ENCODE measurements around the gene TRPT1.

TRPT1 gene

GRCh38 chr11:64244107-64244506, 18.1 kb upstream of the TRPT1 start:
- DNase-seq = no peak

GRCh38 chr11:64243236-64243854, 17.4 kb upstream of the TRPT1 start:
- no peak for DNase-seq

GRCh38 chr11:64241491-64242374, 15.7 kb upstream of the TRPT1 start:
- DNase-seq = peak; percentile 97

- no peak for DNase-seq
Measured at GRCh38 chr11:64241241-64241490, 15.2 kb upstream of the TRPT1 start.

GRCh38 chr11:64240435-64241240, 14.7 kb upstream of the TRPT1 start, which contains the start of gene FKBP2:
FKBP2 (plus strand) TSS chr11:64241095; CDS start chr11:64242388, 1,293 bp downstream.
- DNase-seq = peak; percentile 95

GRCh38 chr11:64239662-64240434, 13.9 kb upstream of the TRPT1 start:
- no peak for DNase-seq

GRCh38 chr11:64238999-64239398, 13.0 kb upstream of the TRPT1 start:
- DNase-seq = no peak

- DNase-seq = no peak
Measured at GRCh38 chr11:64238076-64238475, 12.1 kb upstream of the TRPT1 start.

- DNase-seq = no peak
Measured at GRCh38 chr11:64237484-64237951, 11.5 kb upstream of the TRPT1 start.

GRCh38 chr11:64235437-64236161, 9.6 kb upstream of the TRPT1 start:
- no peak for DNase-seq

- DNase-seq = peak; percentile 57
Measured at GRCh38 chr11:64234647-64235379, 8.8 kb upstream of the TRPT1 start.

- DNase-seq = peak; percentile 70
Measured at GRCh38 chr11:64233913-64234586, 8.1 kb upstream of the TRPT1 start, which contains the start of gene VEGFB. VEGFB (plus strand) TSS chr11:64234584; CDS start chr11:64234834, 250 bp downstream.

GRCh38 chr11:64232967-64233315, 7.0 kb upstream of the TRPT1 start:
- DNase-seq = no peak

- DNase-seq = no peak
Measured at GRCh38 chr11:64232182-64232966, 6.4 kb upstream of the TRPT1 start.

GRCh38 chr11:64231546-64231945, 5.6 kb upstream of the TRPT1 start:
- DNase-seq = no peak

GRCh38 chr11:64230985-64231365, 5.0 kb upstream of the TRPT1 start:
- no peak for DNase-seq

GRCh38 chr11:64230171-64230984, 4.4 kb upstream of the TRPT1 start, which contains the start of gene DNAJC4:
DNAJC4 (plus strand) TSS chr11:64230548; CDS start chr11:64230855, 307 bp downstream.
- DNase-seq = peak; percentile 95

- no peak for DNase-seq
Measured at GRCh38 chr11:64229744-64230170, 3.8 kb upstream of the TRPT1 start.
